Measurements from ENCODE around the gene CELF4.

Gene CELF4

GRCh38 chr18:37565101-37565976 is at the start of gene CELF4:
Gene CELF4 (minus strand): TSS chr18:37565798.
- no peak for DNase-seq (ENCODE audit: low read depth, low spot score)

- DNase-seq (ENCODE audit: low read depth, low spot score): no peak
These were observed 47.6 kb upstream of the CELF4 start for GRCh38 chr18:37613253-37613565.

DNA sequence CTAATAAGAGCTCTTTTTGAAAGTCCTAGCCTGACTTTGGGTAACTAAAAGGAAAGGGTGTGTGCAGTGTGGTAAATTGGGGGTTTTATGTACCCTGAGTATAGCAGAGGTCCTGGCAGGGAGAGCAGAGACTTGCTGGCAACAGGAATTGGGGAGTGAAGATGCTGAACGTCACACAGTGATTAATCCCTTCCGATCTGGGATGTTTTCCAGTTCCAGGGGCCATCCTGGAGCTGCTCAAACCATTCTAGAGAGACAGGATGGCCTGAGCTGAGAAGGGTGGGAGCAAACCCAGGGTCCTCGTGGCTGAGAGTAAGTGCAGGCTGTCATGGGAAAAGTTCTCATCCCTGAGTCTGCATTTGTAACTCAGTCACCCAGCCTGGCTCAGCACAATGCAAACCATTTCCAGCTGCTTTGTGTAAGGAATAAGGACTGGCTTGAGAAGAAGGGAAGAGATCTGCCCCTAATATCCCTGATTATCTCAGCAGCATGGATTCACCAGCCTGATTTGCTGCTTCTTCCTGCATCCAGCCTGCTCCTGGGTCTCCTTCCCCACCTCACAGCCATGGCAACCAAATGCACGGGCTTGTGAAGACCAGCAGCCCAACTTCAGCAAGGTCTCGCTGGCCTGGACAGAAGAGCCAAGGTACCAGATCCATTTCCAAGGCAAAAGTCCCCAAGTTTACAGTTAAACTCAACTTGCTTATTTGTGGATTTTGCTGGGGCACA is 47.1 kb upstream of the CELF4 start:
- DNase-seq (ENCODE audit: low read depth, low spot score): no peak

GRCh38 chr18:37611614-37612279 is 46.1 kb upstream of the CELF4 start:
- DNase-seq (ENCODE audit: low read depth, low spot score): no peak

DNA sequence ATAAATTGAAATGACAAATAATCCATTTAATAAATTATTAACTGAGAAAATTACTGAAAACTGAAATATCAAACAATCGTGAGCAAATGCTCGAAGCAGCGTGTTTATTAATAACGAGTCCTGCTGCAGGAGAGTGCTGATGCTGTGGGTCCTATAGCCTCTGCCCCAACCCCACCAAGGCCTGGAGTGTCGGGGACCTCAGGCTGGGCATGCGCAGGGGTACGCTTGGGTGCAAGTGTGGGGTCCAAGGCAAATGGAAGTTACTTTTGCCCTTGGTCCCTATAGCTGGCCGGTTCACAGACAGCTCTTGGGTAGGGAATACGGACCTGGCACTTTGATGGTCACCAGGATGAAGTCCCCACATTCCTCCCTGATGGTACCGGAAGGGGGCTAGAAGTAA is 43.3 kb upstream of the CELF4 start:
- DNase-seq (ENCODE audit: low read depth, low spot score): no peak

- DNase-seq (ENCODE audit: low read depth, low spot score): no peak
These were observed 41.7 kb upstream of the CELF4 start for GRCh38 chr18:37607281-37607680.

GRCh38 chr18:37604032-37604431 is 38.4 kb upstream of the CELF4 start:
- DNase-seq (ENCODE audit: low read depth, low spot score): no peak

DNA sequence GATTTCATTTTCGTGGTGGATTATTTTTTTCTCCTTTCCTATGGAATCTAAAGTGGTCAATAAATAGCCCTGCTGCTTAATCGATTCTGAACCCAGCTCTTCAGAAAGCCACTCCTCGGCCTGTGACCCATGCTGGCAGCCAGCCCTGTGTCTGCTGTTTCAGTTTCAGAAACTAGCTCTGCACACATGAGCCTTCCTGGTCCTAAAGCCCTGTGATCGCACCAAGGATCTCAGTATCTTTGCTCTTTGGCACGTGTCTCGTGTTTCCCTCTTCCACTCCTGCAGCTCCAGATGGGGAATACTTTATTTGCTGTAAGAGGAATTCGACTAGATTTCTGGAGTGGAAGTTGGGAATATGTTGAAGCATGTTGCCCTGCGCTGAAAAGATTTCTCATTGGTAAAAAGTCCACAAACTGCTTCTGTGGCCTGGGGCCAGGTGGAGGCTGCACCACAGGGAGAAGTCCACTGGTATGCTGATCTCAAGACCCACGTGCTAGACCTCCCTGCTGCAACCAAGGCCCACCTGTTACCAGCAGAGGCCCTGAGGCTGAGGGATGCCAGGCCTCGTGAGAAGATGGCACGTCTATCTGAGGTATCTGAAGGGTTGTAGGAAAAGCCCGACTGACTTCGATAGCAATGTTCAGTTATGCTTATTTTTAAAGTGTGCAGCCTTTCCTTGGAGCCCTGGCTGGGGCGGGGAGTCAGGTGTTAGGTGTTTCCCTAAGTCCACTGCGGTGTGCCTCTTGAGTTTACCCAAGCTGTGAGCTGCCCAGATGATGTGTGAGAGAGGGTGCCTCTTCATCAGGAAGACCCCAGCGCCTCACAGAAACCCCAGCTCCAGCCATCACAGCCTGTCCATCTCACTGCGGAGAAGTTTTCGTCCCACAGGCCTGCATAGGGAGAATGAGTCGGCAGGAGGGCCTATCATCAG is 33.6 kb upstream of the CELF4 start:
- DNase-seq (ENCODE audit: low read depth, low spot score): no peak

GRCh38 chr18:37598396-37598795 is 32.8 kb upstream of the CELF4 start:
- DNase-seq (ENCODE audit: low read depth, low spot score): no peak

DNA sequence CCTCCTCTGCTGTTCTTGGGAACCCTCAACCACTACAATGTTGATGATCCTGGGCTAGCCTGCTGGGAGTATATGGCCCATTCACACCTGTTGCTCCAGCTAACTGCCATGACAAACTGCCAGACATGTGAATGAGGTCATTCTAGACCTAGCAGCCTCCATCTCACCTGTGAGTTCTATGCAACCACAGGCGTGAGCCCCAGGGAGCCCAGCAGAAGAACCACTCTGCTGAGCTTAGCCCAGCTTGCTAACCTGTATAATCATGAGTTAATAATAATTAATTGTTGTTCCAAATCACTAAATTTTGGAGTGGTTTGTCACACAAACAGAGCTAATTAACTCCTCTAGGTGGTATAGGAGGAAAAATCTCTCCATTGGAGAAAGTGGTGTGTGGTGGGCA is 24.7 kb upstream of the CELF4 start:
- no peak for DNase-seq (ENCODE audit: low read depth, low spot score)

DNA sequence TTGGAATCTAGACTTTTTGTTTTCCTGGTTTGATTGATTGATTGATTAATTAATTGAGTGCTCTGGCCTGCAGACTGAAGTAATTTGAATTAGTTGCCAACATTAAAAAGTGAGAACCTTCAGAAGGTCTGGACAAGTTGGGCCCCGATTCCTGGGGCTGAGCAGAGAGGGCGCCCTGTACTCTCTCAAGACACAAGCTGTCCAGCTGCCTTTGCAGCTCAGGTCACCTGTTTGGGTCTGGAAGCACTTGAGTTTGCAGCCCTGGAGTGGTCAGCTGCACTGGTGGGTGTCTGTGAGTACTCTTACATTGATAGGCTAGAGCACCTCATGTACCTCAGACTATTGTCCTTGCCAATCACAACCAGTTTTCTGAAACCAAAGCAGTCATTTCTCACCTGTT is 22.7 kb upstream of the CELF4 start:
- no peak for DNase-seq (ENCODE audit: low read depth, low spot score)

- DNase-seq (ENCODE audit: low read depth, low spot score): no peak
These were observed 21.1 kb upstream of the CELF4 start for GRCh38 chr18:37586656-37587225.

- DNase-seq (ENCODE audit: low read depth, low spot score): no peak
These were observed 19.5 kb upstream of the CELF4 start for GRCh38 chr18:37584952-37585695.

GRCh38 chr18:37584217-37584616 is 18.6 kb upstream of the CELF4 start:
- DNase-seq (ENCODE audit: low read depth, low spot score): no peak

DNA sequence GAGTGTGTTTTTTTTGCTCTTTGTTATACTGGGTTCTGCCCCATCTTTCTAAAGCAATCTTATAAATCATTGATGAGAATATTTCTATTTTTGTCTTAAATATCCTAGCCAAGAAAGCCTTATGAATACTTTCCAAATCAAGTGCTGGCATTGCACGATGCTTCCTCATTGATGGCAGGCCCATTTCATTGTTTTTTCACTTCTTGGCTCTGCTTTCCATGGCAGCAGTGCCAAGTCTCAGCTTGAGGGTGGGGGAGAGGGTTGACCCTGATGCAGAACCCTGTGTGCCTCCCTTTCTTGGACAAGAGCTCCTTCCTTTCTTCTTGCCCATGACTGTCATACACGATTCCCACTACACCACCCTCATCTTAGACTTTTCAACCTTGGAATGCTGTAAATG is 16.7 kb upstream of the CELF4 start:
- no peak for DNase-seq (ENCODE audit: low read depth, low spot score)

GRCh38 chr18:37578886-37579513 is 13.4 kb upstream of the CELF4 start:
- no peak for DNase-seq (ENCODE audit: low read depth, low spot score)

GRCh38 chr18:37578182-37578678 is 12.6 kb upstream of the CELF4 start:
- no peak for DNase-seq (ENCODE audit: low read depth, low spot score)

- DNase-seq (ENCODE audit: low read depth, low spot score): no peak
These were observed 11.5 kb upstream of the CELF4 start for GRCh38 chr18:37577051-37577611.

DNA sequence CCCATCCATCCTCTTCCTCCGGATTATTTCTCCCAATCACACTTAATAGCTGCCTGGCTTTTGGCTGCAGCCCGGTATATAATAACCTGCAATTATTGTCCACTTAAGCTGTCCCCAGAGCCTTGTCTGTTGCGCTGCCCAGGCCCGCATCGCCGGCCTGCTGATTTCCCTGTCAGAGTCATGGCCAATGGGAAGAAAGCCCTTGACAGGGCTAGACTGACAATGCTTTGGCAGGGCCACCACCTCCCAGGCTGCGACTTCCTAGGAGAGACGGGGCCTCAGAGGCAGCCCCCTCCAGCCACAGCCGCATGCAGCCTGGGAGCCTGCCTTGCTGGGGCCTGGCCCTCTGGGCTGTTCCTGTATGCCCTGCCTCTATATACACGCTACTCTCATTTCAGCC is 10.0 kb upstream of the CELF4 start:
- no peak for DNase-seq (ENCODE audit: low read depth, low spot score)

Data from activated naive CD8-positive, alpha-beta T cell treated with anti-CD3 and anti-CD28 coated beads, Interleukin-2, amount 50 U/mL, for 16 hours (primary cell).